ENCODE data around the gene CBY1. TPM values are rescaled to one million over a fixed set of nuclear protein-coding genes. Genes with fewer than 3 reads are reported as not detected.

The CBY1 gene
- total and polyA plus RNA-seq, 9 of the 15 experiments (the other 6 are each of a cell fraction or from before 2014, with no cell fraction given): 5.7 to 19.7 (median 10.8) TPM

GRCh38 chr22:38705235-38706100 is 49.0 kb downstream of the CBY1 start, which contains the start of gene GTPBP1 (continued):
- TF ChIP-seq POLR2H (tag; IDR thresholded peaks at IDR 0.05; ENCODE audit: low read depth): peak; percentile 78; the same call in 1 of the 2 replicates
- TF ChIP-seq MIER1 (IDR thresholded peaks at IDR 0.05; ENCODE audit: low read depth): no peak
- TF ChIP-seq GATAD2A (IDR thresholded peaks at IDR 0.05): no peak
- TF ChIP-seq KDM2B (CRISPR knock-in tag; IDR thresholded peaks at IDR 0.05): no peak
- no peak for TF ChIP-seq TARDBP (IDR thresholded peaks at IDR 0.05)
- TF ChIP-seq HNRNPL (IDR thresholded peaks at IDR 0.05; ENCODE audit: low read depth, low read length): no peak
- TF ChIP-seq NR2F6 (CRISPR knock-in tag; IDR thresholded peaks at IDR 0.05): no peak
- no peak for TF ChIP-seq PHF20 (IDR thresholded peaks at IDR 0.05; ENCODE audit: partially characterized antibody)
- TF ChIP-seq ZBTB33 (CRISPR knock-in tag; IDR thresholded peaks at IDR 0.05): no peak
- no peak for TF ChIP-seq BRCA1 (IDR thresholded peaks at IDR 0.05)
- TF ChIP-seq BRCA1 (CRISPR knock-in tag; IDR thresholded peaks at IDR 0.05): no peak
- TF ChIP-seq CGGBP1 (CRISPR knock-in tag; IDR thresholded peaks at IDR 0.05): no peak
- no peak for TF ChIP-seq CTCFL (IDR thresholded peaks at IDR 0.05; ENCODE audit: borderline replicate concordance, insufficient read depth, low read depth, low read length, poor library complexity, severe bottlenecking)
- TF ChIP-seq GABPB2 (CRISPR knock-in tag; conservative IDR thresholded peaks at IDR 0.05): no peak
- peak; percentile 82 for TF ChIP-seq POLR2A (conservative IDR thresholded peaks at IDR 0.05)
- TF ChIP-seq ARHGAP35 (IDR thresholded peaks at IDR 0.05; ENCODE audit: partially characterized antibody): no peak
- TF ChIP-seq ZNF740 (CRISPR knock-in tag; IDR thresholded peaks at IDR 0.05): no peak
- no peak for TF ChIP-seq ZNF740 (tag; IDR thresholded peaks at IDR 0.05)
- no peak for TF ChIP-seq BRD9 (IDR thresholded peaks at IDR 0.05; ENCODE audit: low read depth, partially characterized antibody)
- no peak for TF ChIP-seq HCFC1 (IDR thresholded peaks at IDR 0.05; ENCODE audit: low read depth, low read length)
- TF ChIP-seq PURB (CRISPR knock-in tag; IDR thresholded peaks at IDR 0.05; ENCODE audit: low read depth): no peak
- no peak for TF ChIP-seq ZNF507 (tag; conservative IDR thresholded peaks at IDR 0.05)
- TF ChIP-seq BHLHE40 (IDR thresholded peaks at IDR 0.05; ENCODE audit: low read length): peak; percentile 65; the same call in 1 of the 2 replicates
- no peak for TF ChIP-seq IRF2 (CRISPR knock-in tag; IDR thresholded peaks at IDR 0.05)
- no peak for TF ChIP-seq HOXB6 (CRISPR knock-in tag; IDR thresholded peaks at IDR 0.05; ENCODE audit: borderline replicate concordance)
